ENCODE results near the gene EIF2B5.

Gene EIF2B5

DNA sequence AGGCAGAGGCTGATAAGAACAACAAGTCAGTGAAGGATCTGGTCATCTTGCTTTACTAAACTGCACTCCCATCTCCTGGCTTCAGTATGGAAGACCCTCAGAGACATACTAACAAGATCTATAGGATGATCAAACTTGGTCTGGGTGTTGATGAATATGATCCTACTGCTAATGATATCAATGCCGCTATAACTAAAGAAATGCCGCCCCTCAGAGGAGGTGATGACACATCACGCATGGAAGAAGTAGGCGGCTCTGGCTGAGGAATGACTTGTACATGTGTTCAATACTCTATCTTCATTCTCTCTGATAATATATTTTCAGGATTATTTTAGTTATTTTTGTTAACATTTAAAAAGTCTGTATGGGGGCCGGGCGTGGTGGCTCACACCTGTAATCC is 17.5 kb upstream of the EIF2B5 start:
- TF ChIP-seq FOXP2 (optimal IDR thresholded peaks at IDR 0.05; ENCODE audit: borderline replicate concordance, extremely low read depth, extremely low read length, insufficient read depth) (no peak), POLR2AphosphoS5 (IDR thresholded peaks at IDR 0.05; ENCODE audit: low read depth, low read length) (no peak), REST (IDR thresholded peaks at IDR 0.05; ENCODE audit: insufficient read depth in 1 of 2, low read depth in 2 of 2, low read length in 2 of 2) (no peak), TAF1 (IDR thresholded peaks at IDR 0.05; ENCODE audit: borderline replicate concordance, insufficient read depth, low read length) (no peak), SIN3A (IDR thresholded peaks at IDR 0.05; ENCODE audit: borderline replicate concordance, insufficient read depth, low read length) (no peak)

DNA sequence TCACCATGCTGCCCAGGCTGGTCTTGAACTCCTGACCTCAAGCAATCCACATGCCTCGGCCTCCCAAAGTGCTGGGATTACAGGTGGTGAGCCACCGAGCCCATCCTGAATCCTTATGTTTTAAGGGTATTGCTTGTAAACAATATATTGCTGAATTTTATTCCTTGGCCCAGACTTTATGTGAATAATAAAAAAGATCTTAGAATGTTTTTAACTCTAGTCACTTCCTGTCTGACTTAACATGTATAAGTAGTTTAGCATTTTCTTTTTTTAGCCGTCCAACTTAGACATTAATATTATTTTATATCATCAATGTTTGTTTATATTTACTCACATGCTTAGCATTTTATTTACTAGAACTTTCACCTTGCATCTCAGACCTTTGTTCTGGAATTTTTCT is 9.2 kb upstream of the EIF2B5 start:
- TF ChIP-seq POLR2AphosphoS5 (IDR thresholded peaks at IDR 0.05; ENCODE audit: low read depth, low read length) (no peak), FOXP2 (optimal IDR thresholded peaks at IDR 0.05; ENCODE audit: borderline replicate concordance, extremely low read depth, extremely low read length, insufficient read depth) (no peak), REST (IDR thresholded peaks at IDR 0.05; ENCODE audit: insufficient read depth in 1 of 2, low read depth in 2 of 2, low read length in 2 of 2) (no peak), TAF1 (IDR thresholded peaks at IDR 0.05; ENCODE audit: borderline replicate concordance, insufficient read depth, low read length) (no peak), SIN3A (IDR thresholded peaks at IDR 0.05; ENCODE audit: borderline replicate concordance, insufficient read depth, low read length) (no peak)

GRCh38 chr3:184129012-184129411 is 6.1 kb upstream of the EIF2B5 start:
- TF ChIP-seq FOXP2 (optimal IDR thresholded peaks at IDR 0.05; ENCODE audit: borderline replicate concordance, extremely low read depth, extremely low read length, insufficient read depth) (no peak), TAF1 (IDR thresholded peaks at IDR 0.05; ENCODE audit: borderline replicate concordance, insufficient read depth, low read length) (no peak), SIN3A (IDR thresholded peaks at IDR 0.05; ENCODE audit: borderline replicate concordance, insufficient read depth, low read length) (no peak), REST (IDR thresholded peaks at IDR 0.05; ENCODE audit: insufficient read depth in 1 of 2, low read depth in 2 of 2, low read length in 2 of 2) (no peak), POLR2AphosphoS5 (IDR thresholded peaks at IDR 0.05; ENCODE audit: low read depth, low read length) (no peak)

GRCh38 chr3:184132945-184133344 is 2.2 kb upstream of the EIF2B5 start:
- TF ChIP-seq SIN3A (IDR thresholded peaks at IDR 0.05; ENCODE audit: borderline replicate concordance, insufficient read depth, low read length) = no peak
- TF ChIP-seq REST (IDR thresholded peaks at IDR 0.05; ENCODE audit: insufficient read depth in 1 of 2, low read depth in 2 of 2, low read length in 2 of 2) = no peak
- TF ChIP-seq FOXP2 (optimal IDR thresholded peaks at IDR 0.05; ENCODE audit: borderline replicate concordance, extremely low read depth, extremely low read length, insufficient read depth) = no peak
- no peak for TF ChIP-seq TAF1 (IDR thresholded peaks at IDR 0.05; ENCODE audit: borderline replicate concordance, insufficient read depth, low read length)
- TF ChIP-seq POLR2AphosphoS5 (IDR thresholded peaks at IDR 0.05; ENCODE audit: low read depth, low read length) = no peak

Data from PFSK-1 (cell line).